ENCODE results near the gene SLAMF6. TPM values are rescaled to one million over a fixed set of nuclear protein-coding genes. Genes with fewer than 3 reads are reported as not detected.

SLAMF6 gene
- total RNA-seq, 2 donors from 2014 or later = 1.2 to 5.6 TPM

GRCh38 chr1:160548960-160549664 lies 26.1 kb upstream of the SLAMF6 start:
- no peak for DNase-seq (ENCODE audit: low spot score)

GRCh38 chr1:160548183-160548582 lies 25.1 kb upstream of the SLAMF6 start:
- Histone ChIP-seq H3K4me3 (no peak overlapping the region), H3K36me3 (no peaks in the 10 kb centered on the region), H3K9me3 (no peaks in the 10 kb centered on the region), H3K27ac (no peak overlapping the region), H3K4me1 (ENCODE audit: control insufficient read depth in 1 of 2, low read depth in 2 of 2) (no peaks in the 10 kb centered on the region), H3K27me3 (replicated peaks; ENCODE audit: insufficient read depth) (no peaks in the 10 kb centered on the region)
- ATAC-seq (ENCODE audit: insufficient number of reproducible peaks, low FRiP score, low read depth) (no peak), DNase-seq (ENCODE audit: low spot score) (no peak)
- no peak for TF ChIP-seq CTCF (IDR thresholded peaks at IDR 0.05)

More at GRCh38 chr1:160548960-160549664, 26.1 kb upstream of the SLAMF6 start:
- no peaks in the 10 kb centered on the region for H3K9me3 ChIP-seq
- H3K27me3 ChIP-seq (replicated peaks; ENCODE audit: insufficient read depth) = no peaks in the 10 kb centered on the region
- no peaks in the 10 kb centered on the region for H3K4me1 ChIP-seq (ENCODE audit: control insufficient read depth in 1 of 2, low read depth in 2 of 2)
- no peak overlapping the region for H3K4me3 ChIP-seq
- no peak overlapping the region for H3K27ac ChIP-seq
- ATAC-seq (ENCODE audit: insufficient number of reproducible peaks, low FRiP score, low read depth) = no peak
- TF ChIP-seq CTCF (IDR thresholded peaks at IDR 0.05) = no peak
- H3K36me3 ChIP-seq = no peaks in the 10 kb centered on the region

GRCh38 chr1:160547422-160547821 lies 24.4 kb upstream of the SLAMF6 start:
- ATAC-seq (ENCODE audit: insufficient number of reproducible peaks, low FRiP score, low read depth) (no peak), DNase-seq (ENCODE audit: low spot score) (no peak)
- no peak overlapping the region for H3K27ac ChIP-seq

GRCh38 chr1:160546942-160547341 lies 23.9 kb upstream of the SLAMF6 start:
- Histone ChIP-seq H3K4me1 (ENCODE audit: control insufficient read depth in 1 of 2, low read depth in 2 of 2) (no peaks in the 10 kb centered on the region), H3K36me3 (no peaks in the 10 kb centered on the region), H3K4me3 (no peak overlapping the region), H3K27me3 (replicated peaks; ENCODE audit: insufficient read depth) (no peaks in the 10 kb centered on the region), H3K9me3 (no peaks in the 10 kb centered on the region), H3K27ac (no peak overlapping the region)
- TF ChIP-seq CTCF (IDR thresholded peaks at IDR 0.05) = no peak
- DNase-seq (ENCODE audit: low spot score) = no peak
- ATAC-seq (ENCODE audit: insufficient number of reproducible peaks, low FRiP score, low read depth) = no peak

More at GRCh38 chr1:160547422-160547821, 24.4 kb upstream of the SLAMF6 start:
- Histone ChIP-seq H3K4me1 (ENCODE audit: control insufficient read depth in 1 of 2, low read depth in 2 of 2) (no peaks in the 10 kb centered on the region), H3K36me3 (no peaks in the 10 kb centered on the region), H3K9me3 (no peaks in the 10 kb centered on the region), H3K4me3 (no peak overlapping the region), H3K27me3 (replicated peaks; ENCODE audit: insufficient read depth) (no peaks in the 10 kb centered on the region)
- TF ChIP-seq CTCF (IDR thresholded peaks at IDR 0.05) = no peak

GRCh38 chr1:160544647-160545046 lies 21.6 kb upstream of the SLAMF6 start:
- DNase-seq (ENCODE audit: low spot score) = no peak
- H3K4me1 ChIP-seq (ENCODE audit: control insufficient read depth in 1 of 2, low read depth in 2 of 2) = no peaks in the 10 kb centered on the region
- no peak for ATAC-seq (ENCODE audit: insufficient number of reproducible peaks, low FRiP score, low read depth)

More at GRCh38 chr1:160544647-160545046, 21.6 kb upstream of the SLAMF6 start:
- no peak for TF ChIP-seq CTCF (IDR thresholded peaks at IDR 0.05)
- Histone ChIP-seq H3K4me3 (no peak overlapping the region), H3K9me3 (no peaks in the 10 kb centered on the region), H3K27ac (no peak overlapping the region), H3K27me3 (replicated peaks; ENCODE audit: insufficient read depth) (no peaks in the 10 kb centered on the region), H3K36me3 (no peaks in the 10 kb centered on the region)
